Neural progenitor cell (in vitro differentiated cells): ENCODE measurements around the gene PRSS8. TPM values are rescaled to one million over a fixed set of nuclear protein-coding genes. Genes with fewer than 3 reads are reported as not detected.

Source experiments
- DNase-seq: peaks from one replicate; pipeline ENCODE4 v3.0.0-alpha.2; 2016; ENCODE audit warnings: low spot score
- H2AFZ ChIP-seq: fragments of 200-600 bp; sonication (generic); replicated peaks from 2 replicates; pipeline ENCODE4 v1.6.1; 2016; ENCODE audit warnings: antibody characterized with exemption
- H3F3A ChIP-seq: fragments of 200-600 bp; sonication (generic); 2 replicates; pipeline ENCODE4 v1.6.1; 2016; ENCODE audit warnings: antibody characterized with exemption, low read depth
- H3K27ac ChIP-seq: fragments of 200-600 bp; sonication (generic); 2 replicates; pipeline ENCODE4 v1.5.1; 2016; ENCODE audit warnings: mild to moderate bottlenecking
- H3K27me3 ChIP-seq: fragments of 200-600 bp; sonication (generic); 2 replicates; pipeline ENCODE4 v1.6.1; 2016; ENCODE audit warnings: mild to moderate bottlenecking, moderate library complexity
- H3K36me3 ChIP-seq: fragments of 200-600 bp; sonication (generic); 2 replicates; pipeline ENCODE4 v1.5.1; 2016
- H3K4me1 ChIP-seq: fragments of 200-600 bp; sonication (generic); 2 replicates; pipeline ENCODE4 v1.6.1; 2016; ENCODE audit warnings: mixed run types
- H3K4me2 ChIP-seq: fragments of 200-600 bp; sonication (generic); 2 replicates; pipeline ENCODE4 v1.6.1; 2016
- H3K4me3 ChIP-seq: fragments of 200-600 bp; sonication (generic); 2 replicates; pipeline ENCODE4 v1.5.1; 2016
- H3K79me2 ChIP-seq: fragments of 200-600 bp; sonication (generic); 2 replicates; pipeline ENCODE4 v1.6.1; 2016; ENCODE audit warnings: low read depth
- H3K9ac ChIP-seq: fragments of 200-600 bp; sonication (generic); 2 replicates; pipeline ENCODE4 v1.6.1; 2016
- H3K9me3 ChIP-seq: fragments of 200-600 bp; sonication (generic); 2 replicates; pipeline ENCODE4 v1.5.1; 2016; ENCODE audit warnings: low read depth
- H4K20me1 ChIP-seq: fragments of 200-600 bp; sonication (generic); 2 replicates; pipeline ENCODE4 v1.6.1; 2016; ENCODE audit warnings: low read depth
- H3K27ac Mint-ChIP-seq: 3 replicates; pipeline ENCODE4 v1.8.0; 2021; ENCODE audit warnings: mixed read lengths
- H3K27me3 Mint-ChIP-seq: 2 replicates; pipeline ENCODE4 v1.8.0; 2022; ENCODE audit warnings: low read depth, mild to moderate bottlenecking, inconsistent platforms, moderate library complexity, mixed read lengths; ENCODE audit not compliant: insufficient read depth
- H3K36me3 Mint-ChIP-seq: 3 replicates; pipeline ENCODE4 v1.8.0; 2021; ENCODE audit warnings: mixed read lengths
- H3K4me1 Mint-ChIP-seq: 3 replicates; pipeline ENCODE4 v1.8.0; 2021; ENCODE audit warnings: mixed read lengths
- H3K4me3 Mint-ChIP-seq: 3 replicates; pipeline ENCODE4 v1.8.0; 2021; ENCODE audit warnings: mild to moderate bottlenecking, moderate library complexity, mixed read lengths
- H3K9me3 Mint-ChIP-seq: 3 replicates; pipeline ENCODE4 v1.8.0; 2020; ENCODE audit warnings: mixed read lengths
- CTCF ChIP-seq: fragments of 200-600 bp; sonication (generic); IDR thresholded peaks from 2 replicates; pipeline ENCODE4 v1.5.1; 2017; ENCODE audit warnings: antibody characterized with exemption, mild to moderate bottlenecking
- EZH2 ChIP-seq: fragments of 200-600 bp; sonication (generic); IDR thresholded peaks from 2 replicates; pipeline ENCODE4 v1.6.1; 2017; ENCODE audit warnings: antibody characterized with exemption, mild to moderate bottlenecking, moderate library complexity
- EZH2phosphoT487 ChIP-seq: fragments of 200-600 bp; sonication (generic); IDR thresholded peaks from 2 replicates; pipeline ENCODE4 v1.6.1; 2017; ENCODE audit warnings: antibody characterized with exemption
- total RNA-seq: library from RNA; depleted of rRNA; stranded (reverse); fragments of >200 nt; gene quantifications from 2 replicates; pipeline ENCODE4 v1.2.3, GENCODE V29; 2015; ENCODE audit warnings: low replicate concordance

PRSS8 gene
- total RNA-seq, 1 donor from 2014 or later: 2.7 TPM

GRCh38 chr16:31108794-31109558 is 26.6 kb downstream of the PRSS8 start:
- peak overlapping the region; percentile 96 for H3K4me2 ChIP-seq
- H3K27me3 ChIP-seq: no peaks in the 10 kb centered on the region
- Mint-ChIP-seq H3K36me3 (peaks cover 16% of the 10 kb centered on the region), H3K4me1 (peaks cover 12% of the 10 kb centered on the region), H3K9me3 (no peaks in the 10 kb centered on the region), H3K27ac (no peak overlapping the region), H3K4me3 (peak overlapping the region; percentile 89), H3K27me3 (peaks cover 3% of the 10 kb centered on the region)
- H3K9ac ChIP-seq: peak overlapping the region; percentile 70
- peak overlapping the region; percentile 99 for H3K4me3 ChIP-seq
- H3K36me3 ChIP-seq: no peaks in the 10 kb centered on the region
- no peak overlapping the region for H3K27ac ChIP-seq
- no peaks in the 10 kb centered on the region for H3K9me3 ChIP-seq
- peaks cover 5% of the 10 kb centered on the region for H3K4me1 ChIP-seq
- peaks cover 13% of the 10 kb centered on the region for H3F3A ChIP-seq
- no peaks in the 10 kb centered on the region for H4K20me1 ChIP-seq
- H3K79me2 ChIP-seq: peaks cover 3% of the 10 kb centered on the region
- peak overlapping the region; percentile 87 for H2AFZ ChIP-seq
- DNase-seq: no peak
- TF ChIP-seq CTCF (no peak), EZH2 (no peak), EZH2phosphoT487 (no peak)

GRCh38 chr16:31108035-31108793 is 27.3 kb downstream of the PRSS8 start, which contains the start of gene BCKDK:
Gene BCKDK, plus strand, starts transcription at chr16:31108386. Its CDS starts 838 bp downstream, at chr16:31109224.
- H2AFZ ChIP-seq: peak within 1 kb of the TSS; percentile 87
- H3K36me3 Mint-ChIP-seq: peaks cover 13% of the 10 kb centered on the region
- no peak within 1 kb of the TSS for H3K27ac ChIP-seq
- no peaks in the 10 kb centered on the region for H4K20me1 ChIP-seq
- peaks cover 13% of the 10 kb centered on the region for H3F3A ChIP-seq
- H3K36me3 ChIP-seq: no peaks in the 10 kb centered on the region
- peak within 1 kb of the TSS; percentile 90 for H3K4me3 Mint-ChIP-seq
- H3K4me1 Mint-ChIP-seq: peaks cover 12% of the 10 kb centered on the region
- H3K79me2 ChIP-seq: peaks cover 3% of the 10 kb centered on the region
- no peaks in the 10 kb centered on the region for H3K9me3 ChIP-seq
- peaks cover 5% of the 10 kb centered on the region for H3K4me1 ChIP-seq
- peaks cover 3% of the 10 kb centered on the region for H3K27me3 Mint-ChIP-seq
- no peaks in the 10 kb centered on the region for H3K9me3 Mint-ChIP-seq
- H3K4me2 ChIP-seq: peak within 1 kb of the TSS; percentile 96
- peak; percentile 83 for DNase-seq
- no peaks in the 10 kb centered on the region for H3K27me3 ChIP-seq
- peak within 1 kb of the TSS; percentile 83 for H3K27ac Mint-ChIP-seq
- H3K4me3 ChIP-seq: peak within 1 kb of the TSS; percentile 99
- no peak for TF ChIP-seq EZH2
- no peak for TF ChIP-seq CTCF
- TF ChIP-seq EZH2phosphoT487: no peak
- peak within 1 kb of the TSS; percentile 70 for H3K9ac ChIP-seq

- Histone ChIP-seq H3K36me3 (no peaks in the 10 kb centered on the region), H3K27ac (no peak overlapping the region), H3F3A (peaks cover 13% of the 10 kb centered on the region), H3K4me3 (peak overlapping the region; percentile 99), H3K9ac (no peak overlapping the region), H2AFZ (peak overlapping the region; percentile 87), H3K27me3 (no peaks in the 10 kb centered on the region), H3K4me2 (peak overlapping the region; percentile 96), H4K20me1 (no peaks in the 10 kb centered on the region), H3K4me1 (peaks cover 5% of the 10 kb centered on the region), H3K9me3 (no peaks in the 10 kb centered on the region), H3K79me2 (peaks cover 3% of the 10 kb centered on the region)
- TF ChIP-seq EZH2phosphoT487 (no peak), CTCF (no peak), EZH2 (no peak)
- peaks cover 12% of the 10 kb centered on the region for H3K4me1 Mint-ChIP-seq
- peak overlapping the region; percentile 83 for H3K27ac Mint-ChIP-seq
- H3K4me3 Mint-ChIP-seq: peak overlapping the region; percentile 90
- H3K36me3 Mint-ChIP-seq: peaks cover 13% of the 10 kb centered on the region
- H3K27me3 Mint-ChIP-seq: peaks cover 3% of the 10 kb centered on the region
- no peak for DNase-seq
- H3K9me3 Mint-ChIP-seq: no peaks in the 10 kb centered on the region
Measured at GRCh38 chr16:31107465-31107867, 28.1 kb downstream of the PRSS8 start.
